Activated T-helper 2 cell treated with anti-CD3 and anti-CD28 coated beads, Interferon-gamma antibody, Interleukin-2, Interleukin-4, amounts not matched to agents 10 μg/mL and 5 μg/mL and 100 μg/mL, durations not matched to agents 14 hours and 24 hours and 36 hours (primary cell): ENCODE data around the gene ZNF574. TPM values are rescaled to one million over a fixed set of nuclear protein-coding genes. Genes with fewer than 3 reads are reported as not detected.
"Not testable (repeated sequence)": the region's sequence is repeated elsewhere in the genome, so short reads cannot be mapped to it uniquely, and the experiment has no call there.

ENCODE experiments used
- DNase-seq: peaks from one replicate; pipeline ENCODE4 v3.0.0; 2021; ENCODE audit warnings: low spot score
- H3K27ac Mint-ChIP-seq: one replicate; pipeline ENCODE4 v1.8.0; 2021; ENCODE audit warnings: mixed read lengths
- H3K27me3 Mint-ChIP-seq: one replicate; pipeline ENCODE4 v1.8.0; 2021; ENCODE audit warnings: low read depth, mixed read lengths
- H3K36me3 Mint-ChIP-seq: one replicate; pipeline ENCODE4 v1.8.0; 2021; ENCODE audit warnings: low read depth, mixed read lengths
- H3K4me1 Mint-ChIP-seq: one replicate; pipeline ENCODE4 v1.8.0; 2021; ENCODE audit warnings: low read depth, mixed read lengths
- H3K4me3 Mint-ChIP-seq: one replicate; pipeline ENCODE4 v1.8.0; 2021; ENCODE audit warnings: low read depth, mild to moderate bottlenecking, moderate library complexity, mixed read lengths
- H3K9me3 Mint-ChIP-seq: one replicate; pipeline ENCODE4 v1.8.0; 2021; ENCODE audit warnings: mixed read lengths
- intact Hi-C: fragments of 100-400 bp; cut with micrococcal nuclease; formaldehyde crosslinking; loops from one replicate; pipeline ENCODE4 v1.15.1; 2023
- total RNA-seq: library from RNA; stranded (reverse); gene quantifications from 2 replicates; pipeline ENCODE4 v1.2.3, GENCODE V29; 2022

The ZNF574 gene
- total RNA-seq, 1 donor from 2014 or later = 16.6 TPM

GRCh38 chr19:42090672-42091071 is 14.7 kb downstream of the ZNF574 start:
- Mint-ChIP-seq H3K36me3 (peaks cover 38% of the 10 kb centered on the region), H3K27ac (no peak overlapping the region), H3K27me3 (no peaks in the 10 kb centered on the region), H3K4me1 (peaks cover 17% of the 10 kb centered on the region), H3K4me3 (no peak overlapping the region), H3K9me3 (no peaks in the 10 kb centered on the region)
- DNase-seq = no peak
- intact Hi-C loops = no loop called here

- H3K36me3 Mint-ChIP-seq = peaks cover 40% of the 10 kb centered on the region
- H3K27ac Mint-ChIP-seq = no peak overlapping the region
- intact Hi-C loops = no loop called here
- H3K9me3 Mint-ChIP-seq = no peaks in the 10 kb centered on the region
- DNase-seq = no peak
- no peaks in the 10 kb centered on the region for H3K27me3 Mint-ChIP-seq
- no peak overlapping the region for H3K4me3 Mint-ChIP-seq
- H3K4me1 Mint-ChIP-seq = peaks cover 17% of the 10 kb centered on the region
These were observed 15.3 kb downstream of the ZNF574 start for GRCh38 chr19:42091300-42091699.

- Mint-ChIP-seq H3K4me3 (no peak overlapping the region), H3K36me3 (peaks cover 44% of the 10 kb centered on the region), H3K27me3 (no peaks in the 10 kb centered on the region), H3K27ac (no peak overlapping the region), H3K4me1 (peaks cover 17% of the 10 kb centered on the region), H3K9me3 (no peaks in the 10 kb centered on the region)
- intact Hi-C loops = no loop called here
- no peak for DNase-seq
These were observed 15.8 kb downstream of the ZNF574 start for GRCh38 chr19:42091742-42092141.

GRCh38 chr19:42092350-42092749 is 16.4 kb downstream of the ZNF574 start:
- H3K27ac Mint-ChIP-seq = no peak overlapping the region
- DNase-seq = peak; percentile 41
- peaks cover 48% of the 10 kb centered on the region for H3K36me3 Mint-ChIP-seq
- intact Hi-C loops = no loop called here
- H3K9me3 Mint-ChIP-seq = no peaks in the 10 kb centered on the region
- peaks cover 17% of the 10 kb centered on the region for H3K4me1 Mint-ChIP-seq
- no peak overlapping the region for H3K4me3 Mint-ChIP-seq
- H3K27me3 Mint-ChIP-seq = no peaks in the 10 kb centered on the region

- Mint-ChIP-seq H3K27ac (no peak overlapping the region), H3K9me3 (no peaks in the 10 kb centered on the region), H3K4me1 (peaks cover 14% of the 10 kb centered on the region), H3K4me3 (no peak overlapping the region), H3K36me3 (peaks cover 54% of the 10 kb centered on the region), H3K27me3 (no peaks in the 10 kb centered on the region)
- DNase-seq = no peak
- intact Hi-C loops = no loop called here
These were observed 17.5 kb downstream of the ZNF574 start for GRCh38 chr19:42093505-42093904.

- H3K4me3 Mint-ChIP-seq = no peak overlapping the region
- DNase-seq = no peak
- no peaks in the 10 kb centered on the region for H3K9me3 Mint-ChIP-seq
- H3K36me3 Mint-ChIP-seq = peaks cover 58% of the 10 kb centered on the region
- peaks cover 12% of the 10 kb centered on the region for H3K4me1 Mint-ChIP-seq
- intact Hi-C loops = no loop called here
- no peak overlapping the region for H3K27ac Mint-ChIP-seq
- H3K27me3 Mint-ChIP-seq = no peaks in the 10 kb centered on the region
These were observed 18.0 kb downstream of the ZNF574 start for GRCh38 chr19:42093926-42094325.

GRCh38 chr19:42095142-42095813 is 19.3 kb downstream of the ZNF574 start:
- H3K27me3 Mint-ChIP-seq = no peaks in the 10 kb centered on the region
- no peak overlapping the region for H3K27ac Mint-ChIP-seq
- no peaks in the 10 kb centered on the region for H3K9me3 Mint-ChIP-seq

GRCh38 chr19:42095814-42096230 is 19.9 kb downstream of the ZNF574 start:
- Mint-ChIP-seq H3K4me1 (peaks cover 4% of the 10 kb centered on the region), H3K9me3 (no peaks in the 10 kb centered on the region), H3K27me3 (no peaks in the 10 kb centered on the region), H3K36me3 (peaks cover 53% of the 10 kb centered on the region), H3K27ac (no peak overlapping the region), H3K4me3 (no peak overlapping the region)
- intact Hi-C loops = no loop called here
- DNase-seq = no peak

More at GRCh38 chr19:42095142-42095813, 19.3 kb downstream of the ZNF574 start:
- no peak for DNase-seq
- no peak overlapping the region for H3K4me3 Mint-ChIP-seq
- intact Hi-C loops = no loop called here
- peaks cover 58% of the 10 kb centered on the region for H3K36me3 Mint-ChIP-seq
- peaks cover 8% of the 10 kb centered on the region for H3K4me1 Mint-ChIP-seq

GRCh38 chr19:42096255-42096837 is 20.4 kb downstream of the ZNF574 start:
- no peak for DNase-seq
- H3K4me1 Mint-ChIP-seq = no peaks in the 10 kb centered on the region
- H3K27me3 Mint-ChIP-seq = no peaks in the 10 kb centered on the region
- peaks cover 54% of the 10 kb centered on the region for H3K36me3 Mint-ChIP-seq
- H3K4me3 Mint-ChIP-seq = no peak overlapping the region
- H3K27ac Mint-ChIP-seq = no peak overlapping the region
- intact Hi-C loops = no loop called here
- no peaks in the 10 kb centered on the region for H3K9me3 Mint-ChIP-seq

GRCh38 chr19:42097461-42097860 is 21.5 kb downstream of the ZNF574 start:
- Mint-ChIP-seq H3K36me3 (peaks cover 51% of the 10 kb centered on the region), H3K27me3 (no peaks in the 10 kb centered on the region), H3K9me3 (no peaks in the 10 kb centered on the region), H3K4me3 (no peak overlapping the region), H3K27ac (no peak overlapping the region), H3K4me1 (no peaks in the 10 kb centered on the region)
- no peak for DNase-seq
- intact Hi-C loops = no loop called here

GRCh38 chr19:42098781-42099180 is 22.8 kb downstream of the ZNF574 start:
- intact Hi-C loops = no loop called here
- Mint-ChIP-seq H3K27me3 (no peaks in the 10 kb centered on the region), H3K9me3 (no peaks in the 10 kb centered on the region), H3K36me3 (peaks cover 54% of the 10 kb centered on the region), H3K4me1 (no peaks in the 10 kb centered on the region), H3K4me3 (no peak overlapping the region), H3K27ac (no peak overlapping the region)
- DNase-seq = no peak

GRCh38 chr19:42099336-42099925 is 23.5 kb downstream of the ZNF574 start:
- DNase-seq = no peak
- Mint-ChIP-seq H3K27me3 (no peaks in the 10 kb centered on the region), H3K4me3 (no peak overlapping the region), H3K9me3 (no peaks in the 10 kb centered on the region), H3K27ac (no peak overlapping the region), H3K4me1 (no peaks in the 10 kb centered on the region), H3K36me3 (peaks cover 51% of the 10 kb centered on the region)
- intact Hi-C loops = no loop called here

- H3K4me1 Mint-ChIP-seq, H3K27me3 Mint-ChIP-seq, H3K4me3 Mint-ChIP-seq, DNase-seq, H3K9me3 Mint-ChIP-seq, H3K27ac Mint-ChIP-seq: not testable (repeated sequence)
- H3K36me3 Mint-ChIP-seq = peaks cover 51% of the 10 kb centered on the region
- intact Hi-C loops = loop anchor here (10.0 kb wide), 1 partner anchor 325 kb away; the partner anchor contains the start of gene LIPE
These were observed 24.3 kb downstream of the ZNF574 start for GRCh38 chr19:42100241-42100640.
